K562 (cell line): Measurements from ENCODE around the gene MYO1D.

Experiments used
- JUN ChIP-seq, 2 experiments: sonication (generic) in 1 of 2; formaldehyde crosslinking in 1 of 2; IDR thresholded peaks; 2 replicates each; pipeline versions ENCODE4 v1.6.1 to v1.8.0; 2012 to 2022; ENCODE audit warnings: borderline replicate concordance in 2 of 2, mild to moderate bottlenecking in 2 of 2, improper control_type of control experiment in 1 of 2, low read depth in 1 of 2, low read length in 1 of 2, missing genetic modification reagents in 1 of 2
- TF ChIP-seq, protein P1 (sequence below): sonication (generic); formaldehyde crosslinking; IDR thresholded peaks from 2 replicates; pipeline ENCODE4 v1.8.0; 2022; ENCODE audit warnings: mild to moderate bottlenecking, missing genetic modification reagents

DNA sequence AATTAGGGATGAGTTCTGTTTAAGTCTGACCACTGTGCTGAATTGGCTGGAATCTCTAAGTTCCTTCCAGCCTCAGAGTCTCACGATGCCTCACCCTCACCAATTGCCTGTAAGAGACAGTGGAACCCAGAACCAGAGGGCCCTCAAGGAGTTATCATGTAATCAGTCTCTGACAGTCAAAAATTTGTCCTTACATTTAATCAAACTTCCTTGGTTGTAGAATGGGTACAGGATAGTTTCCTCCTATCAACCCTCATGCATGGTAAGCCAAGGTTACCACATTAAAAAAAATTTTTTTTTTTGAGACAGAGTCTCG lies 306.9 kb downstream of the MYO1D start:
- no peak for TF ChIP-seq JUN (IDR thresholded peaks at IDR 0.05; ENCODE audit: borderline replicate concordance, low read depth, low read length)
- TF ChIP-seq JUN (CRISPR knock-in tag; IDR thresholded peaks at IDR 0.05; ENCODE audit: borderline replicate concordance): no peak
- TF ChIP-seq, protein P1, sequence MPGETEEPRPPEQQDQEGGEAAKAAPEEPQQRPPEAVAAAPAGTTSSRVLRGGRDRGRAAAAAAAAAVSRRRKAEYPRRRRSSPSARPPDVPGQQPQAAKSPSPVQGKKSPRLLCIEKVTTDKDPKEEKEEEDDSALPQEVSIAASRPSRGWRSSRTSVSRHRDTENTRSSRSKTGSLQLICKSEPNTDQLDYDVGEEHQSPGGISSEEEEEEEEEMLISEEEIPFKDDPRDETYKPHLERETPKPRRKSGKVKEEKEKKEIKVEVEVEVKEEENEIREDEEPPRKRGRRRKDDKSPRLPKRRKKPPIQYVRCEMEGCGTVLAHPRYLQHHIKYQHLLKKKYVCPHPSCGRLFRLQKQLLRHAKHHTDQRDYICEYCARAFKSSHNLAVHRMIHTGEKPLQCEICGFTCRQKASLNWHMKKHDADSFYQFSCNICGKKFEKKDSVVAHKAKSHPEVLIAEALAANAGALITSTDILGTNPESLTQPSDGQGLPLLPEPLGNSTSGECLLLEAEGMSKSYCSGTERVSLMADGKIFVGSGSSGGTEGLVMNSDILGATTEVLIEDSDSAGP (CRISPR knock-in tag): no peak
